ENCODE results near the gene CDK7.
"Not testable (repeated sequence)": the region's sequence is repeated elsewhere in the genome, so short reads cannot be mapped to it uniquely, and the experiment has no call there.

CDK7 gene

DNA sequence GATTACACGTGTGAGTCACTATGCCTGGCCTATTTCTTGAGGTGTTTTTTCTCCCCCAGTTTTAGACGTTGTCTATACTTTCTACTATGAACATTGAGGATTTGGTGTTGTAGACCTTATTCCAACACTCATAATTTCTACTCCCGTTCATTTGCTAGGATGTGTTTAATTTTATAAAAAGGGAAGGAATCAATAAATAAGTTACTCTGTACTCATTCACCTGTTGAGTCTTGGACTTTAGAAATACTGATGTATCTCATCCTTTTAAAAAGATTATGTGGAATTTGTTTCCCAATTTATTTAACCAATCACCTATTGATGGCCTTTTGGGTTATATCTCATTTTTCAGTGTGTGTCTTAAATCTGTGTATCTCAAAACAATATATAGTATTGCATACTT, 3.2 kb downstream of the CDK7 start:
- no peak for DNase-seq

DNA sequence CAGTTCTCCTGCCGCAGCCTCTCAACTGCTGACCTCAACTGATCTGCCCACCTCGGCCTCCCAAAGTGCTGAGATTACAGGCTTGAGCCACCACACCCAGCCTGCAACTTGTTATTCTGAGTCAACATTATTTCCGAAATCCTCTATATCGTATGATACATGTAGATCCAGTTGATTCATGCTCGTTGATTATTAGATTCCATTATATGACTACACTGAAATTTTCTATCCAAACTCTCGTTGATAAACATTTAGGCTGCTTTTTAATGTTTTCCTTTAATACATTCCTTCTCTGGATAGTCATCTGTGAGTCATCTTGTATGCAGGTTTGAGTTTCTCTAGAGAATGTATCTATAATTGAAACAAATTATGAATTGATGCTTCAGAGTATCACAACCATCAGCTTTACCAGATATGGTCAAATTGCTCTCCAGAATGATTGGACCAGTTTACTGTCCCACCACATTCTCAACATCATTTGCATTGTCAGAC, 4.1 kb downstream of the CDK7 start:
- DNase-seq, result no peak

DNA sequence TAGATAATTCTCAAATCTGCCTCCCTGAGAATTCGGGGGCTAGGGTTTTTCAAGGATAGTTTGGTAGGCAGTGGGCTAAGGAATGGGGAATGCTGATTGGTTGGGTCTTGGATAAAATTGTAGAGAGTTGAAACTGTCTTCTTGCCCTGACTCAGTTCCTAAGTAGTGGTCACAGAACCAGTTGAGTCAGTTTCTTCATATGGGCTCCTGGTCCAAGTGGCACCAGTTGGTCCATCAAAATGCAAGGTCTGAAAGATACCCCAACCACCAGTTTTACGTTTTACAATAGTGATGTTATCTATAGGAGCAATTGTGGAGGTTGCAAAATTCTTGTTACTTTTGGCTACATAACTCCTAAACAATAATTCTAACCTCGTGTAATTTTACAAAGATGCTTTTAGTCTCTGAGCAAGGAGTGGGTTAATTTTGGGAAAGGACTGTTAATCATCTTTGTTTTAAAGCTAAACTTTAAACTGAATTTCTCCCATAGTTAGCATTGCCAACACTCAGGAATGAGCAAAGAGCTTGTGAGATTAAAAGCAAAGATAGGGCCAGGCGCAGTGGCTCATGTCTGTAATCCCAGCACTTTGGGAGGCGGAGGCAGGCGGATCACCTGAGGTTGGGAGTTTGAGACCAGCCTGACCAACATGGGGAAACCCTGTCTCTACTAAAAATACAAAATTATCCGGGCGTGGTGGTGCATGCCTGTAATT, 7.7 kb downstream of the CDK7 start:
- no peak for DNase-seq

DNA sequence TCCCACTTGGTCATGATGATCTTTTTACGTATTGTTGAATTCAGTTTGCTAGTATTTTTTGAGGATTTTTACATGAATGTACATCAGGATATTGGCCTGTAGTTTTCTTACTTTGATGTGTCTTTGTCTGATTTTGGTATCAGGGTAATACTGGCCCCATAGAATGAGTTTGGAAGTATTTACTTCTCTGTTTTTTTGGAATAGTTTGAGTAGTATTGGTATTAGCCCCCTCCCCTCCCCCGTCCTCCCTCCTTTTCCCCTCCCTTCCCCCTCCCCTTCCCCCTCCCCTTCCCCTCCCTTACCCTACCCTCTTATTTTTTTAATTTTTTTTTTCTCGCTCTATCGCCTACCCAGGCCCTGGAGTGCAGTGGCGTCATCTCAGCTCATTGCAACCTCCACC, 10.3 kb downstream of the CDK7 start:
- DNase-seq, result no peak

DNA sequence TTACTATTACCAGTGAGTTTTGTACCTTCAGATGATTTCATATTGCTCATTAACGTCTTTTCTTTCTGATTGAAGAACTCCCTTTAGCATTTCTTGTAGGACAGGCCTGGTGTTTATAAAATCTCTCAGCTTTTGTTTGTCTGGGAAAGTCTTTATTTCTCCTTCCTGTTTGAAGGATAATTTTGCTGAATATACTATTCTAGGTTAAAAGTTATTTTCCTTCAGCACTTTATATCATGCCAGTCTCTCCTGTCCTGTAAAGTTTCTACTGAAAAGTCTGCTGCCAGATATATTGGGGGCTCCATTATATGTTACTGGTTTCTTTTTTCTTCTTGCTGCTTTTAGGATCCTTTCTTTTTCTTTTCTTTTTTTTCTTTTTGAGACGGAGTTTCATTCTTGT, 13.3 kb downstream of the CDK7 start:
- DNase-seq, result no peak

DNA sequence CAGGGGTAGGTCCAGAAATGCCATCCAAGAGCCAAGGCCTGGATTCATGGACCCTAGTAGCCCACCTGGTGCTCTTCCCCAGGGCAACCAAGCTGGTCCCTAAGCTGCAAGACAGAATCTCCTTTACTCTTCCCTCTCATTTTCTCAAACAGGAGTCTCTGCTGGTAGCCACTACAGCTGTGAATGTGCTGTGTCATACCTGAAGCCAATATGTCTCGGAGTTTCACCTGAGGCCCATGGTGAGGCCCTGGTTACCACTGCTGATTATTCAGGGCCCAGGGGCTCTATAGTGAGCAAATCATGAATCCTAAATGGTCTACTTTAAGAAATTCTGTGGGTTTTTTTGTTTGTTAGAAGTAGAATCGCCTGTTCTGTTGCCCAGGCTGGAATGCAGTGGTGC, 15.9 kb downstream of the CDK7 start:
- no peak for DNase-seq

DNA sequence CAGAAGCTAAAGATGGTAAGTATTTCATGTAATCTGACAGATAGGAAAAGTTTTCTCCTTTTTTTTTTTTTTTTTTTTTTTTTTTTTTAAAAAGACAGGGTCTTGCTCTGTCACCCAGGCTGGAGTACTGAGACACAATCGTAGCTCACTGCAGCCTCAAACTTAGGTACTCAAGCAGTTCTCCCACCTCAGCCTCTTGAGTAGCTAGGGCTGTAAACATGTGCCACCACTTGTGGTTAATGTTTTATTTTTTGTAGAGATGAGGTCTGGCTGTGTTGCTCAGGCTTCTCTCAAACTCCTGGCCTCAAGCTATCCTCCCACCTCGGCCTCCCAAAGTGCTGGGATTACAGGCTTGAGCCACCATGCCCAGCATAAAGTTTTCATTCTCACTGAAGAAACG, 17.8 kb downstream of the CDK7 start:
- no peak for DNase-seq

DNA sequence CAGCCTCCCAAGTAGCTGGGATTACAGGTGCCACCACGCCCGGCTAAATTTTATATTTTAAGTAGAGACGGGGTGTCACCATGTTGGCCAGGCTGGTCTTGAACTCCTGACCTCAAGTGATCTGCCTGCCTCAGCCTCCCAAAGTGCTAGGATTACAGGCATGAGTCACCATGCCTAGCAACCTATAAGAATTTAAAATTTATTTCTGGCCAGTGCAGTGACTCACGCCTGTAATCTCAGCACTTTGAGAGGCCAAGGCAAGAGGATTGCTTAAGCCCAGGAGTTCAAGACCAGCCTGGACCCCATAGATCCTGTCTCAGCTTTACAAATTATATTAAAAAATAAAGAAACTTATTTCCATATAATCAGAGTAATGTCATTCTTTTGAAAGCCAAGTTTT, 21.3 kb downstream of the CDK7 start:
- not testable (repeated sequence) for DNase-seq

DNA sequence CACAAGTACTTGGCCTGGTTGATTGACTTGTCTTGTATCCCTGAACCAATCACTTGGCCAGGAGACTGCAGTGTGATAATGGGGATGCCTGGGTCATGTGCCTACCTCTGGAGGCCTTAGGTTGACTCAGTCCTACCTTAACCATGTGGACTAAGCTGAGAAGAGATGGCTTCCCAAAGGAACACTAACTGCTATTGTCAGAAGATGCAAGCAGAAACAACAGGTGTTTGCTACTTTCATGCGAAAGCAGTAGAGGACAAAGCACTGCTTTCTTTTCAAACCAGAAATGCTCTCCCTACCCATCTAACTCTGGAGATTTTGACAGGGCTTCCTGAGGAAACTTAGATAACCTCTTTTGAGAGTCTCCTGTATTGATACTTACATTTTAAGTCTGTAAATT, 22.9 kb downstream of the CDK7 start:
- no peak for DNase-seq

DNA sequence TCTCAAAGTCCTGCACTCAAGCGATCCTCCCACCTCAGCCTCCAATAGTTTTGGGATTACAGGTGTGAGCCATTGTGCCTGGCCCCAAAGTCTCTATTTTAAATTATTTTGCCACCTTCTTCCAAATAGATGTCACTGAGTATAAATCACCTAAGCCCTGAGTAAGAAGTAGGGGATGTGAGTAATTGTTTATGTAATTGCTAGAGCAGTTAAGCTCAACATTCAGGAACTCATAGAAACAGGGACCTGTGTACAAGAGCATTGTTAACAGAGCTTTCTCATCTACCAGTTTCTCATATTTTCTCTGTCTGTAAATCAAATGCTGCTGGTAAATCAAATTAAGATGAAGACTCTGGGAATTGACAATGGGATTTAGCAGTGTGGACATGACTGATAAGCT, 26.3 kb downstream of the CDK7 start:
- no peak for DNase-seq

DNA sequence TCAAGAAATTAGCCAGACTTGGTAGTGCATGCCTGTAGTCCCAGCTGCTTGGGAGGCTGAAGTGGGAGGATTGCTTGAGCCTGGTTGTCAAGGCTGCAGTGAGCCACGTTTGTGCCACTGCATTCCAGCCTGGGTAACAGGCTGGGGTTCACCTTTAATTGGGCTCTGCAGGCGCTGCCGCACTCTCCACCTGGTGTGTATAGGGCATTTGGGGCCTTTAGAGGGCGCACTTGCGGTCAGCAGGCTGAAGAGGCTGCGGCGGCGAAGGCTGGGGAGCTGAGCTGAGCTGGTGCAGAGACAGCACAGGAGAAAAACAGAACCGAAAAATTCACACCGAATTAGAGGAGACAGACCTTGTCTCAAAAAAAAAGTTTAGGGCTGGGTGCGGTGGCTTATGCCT, 31.2 kb downstream of the CDK7 start:
- peak; percentile 25 to 31 for DNase-seq

DNA sequence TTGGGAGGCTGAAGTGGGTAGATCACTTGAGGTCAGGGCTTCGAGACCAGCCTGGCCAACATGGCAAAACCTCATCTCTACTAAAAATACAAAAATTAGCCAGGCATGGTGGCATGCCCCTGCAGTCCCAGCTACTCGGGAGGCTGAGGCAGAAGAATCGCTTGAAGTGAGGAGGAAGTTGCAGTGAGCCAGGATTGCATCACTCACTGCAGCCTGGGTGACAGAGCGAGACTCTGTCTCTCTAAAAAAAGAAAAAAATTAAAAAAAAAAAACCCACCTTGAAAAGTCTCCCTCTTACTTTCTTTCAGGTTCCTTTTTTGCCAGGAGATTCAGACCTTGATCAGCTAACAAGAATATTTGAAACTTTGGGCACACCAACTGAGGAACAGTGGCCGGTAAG, 34.2 kb downstream of the CDK7 start:
- no peak for DNase-seq

DNA sequence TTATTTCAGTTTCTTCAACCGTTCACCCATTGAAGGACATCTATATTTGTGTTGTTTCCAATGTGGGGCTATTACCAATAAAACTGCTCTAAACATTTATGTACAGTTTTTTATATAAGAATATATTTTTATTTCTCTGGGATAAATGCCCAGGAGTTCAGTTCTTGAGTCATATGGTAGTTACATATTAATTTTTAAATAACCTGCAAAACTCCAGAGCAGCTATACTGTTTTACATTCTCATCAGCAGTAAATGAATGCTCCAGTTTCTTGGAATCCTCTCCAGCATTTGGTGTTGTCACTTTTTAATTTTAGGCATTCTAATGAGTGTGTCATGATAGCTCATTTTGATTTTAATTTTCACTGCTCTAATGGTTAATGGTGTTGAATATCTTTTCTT, 36.2 kb downstream of the CDK7 start:
- DNase-seq, result no peak

DNA sequence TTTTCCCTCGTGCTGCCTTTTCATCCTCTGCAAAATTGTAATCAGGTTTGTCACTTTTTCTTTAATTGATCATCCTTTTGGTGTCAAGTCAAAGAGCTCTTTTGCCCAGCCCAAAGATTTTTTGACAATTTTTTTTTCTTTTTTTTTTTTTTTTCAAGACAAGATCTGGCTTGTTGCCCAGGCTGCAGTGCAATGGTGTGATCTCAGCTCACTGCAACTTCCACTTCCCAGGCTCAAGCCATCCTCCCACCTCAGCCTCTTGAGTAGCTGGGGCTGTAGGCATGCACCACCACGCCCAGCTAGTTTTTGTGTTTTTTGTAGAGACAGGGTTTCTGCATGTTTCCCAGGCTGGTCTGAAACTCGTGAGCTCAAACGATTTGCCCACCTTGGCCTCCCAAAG, 36.7 kb downstream of the CDK7 start:
- no peak for DNase-seq

DNA sequence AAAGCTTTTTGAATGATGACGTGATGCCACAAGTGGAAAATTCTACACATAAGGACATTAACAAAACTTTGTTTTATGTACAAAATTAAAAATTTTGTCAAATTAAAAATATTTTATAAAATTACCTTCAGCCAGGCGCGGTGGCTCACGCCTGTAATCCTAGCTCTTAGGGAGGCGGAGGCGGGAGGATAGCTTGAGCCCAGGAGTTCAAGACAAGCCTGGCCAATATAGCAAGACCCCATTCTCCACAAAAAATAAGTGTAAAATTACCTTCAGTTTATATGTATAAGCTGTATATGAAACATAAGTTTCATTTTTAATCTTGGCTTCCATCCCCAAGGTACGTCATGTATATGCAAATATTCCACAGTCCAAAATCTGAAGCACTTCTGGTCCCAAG, 40.9 kb downstream of the CDK7 start:
- DNase-seq, result no peak

DNA sequence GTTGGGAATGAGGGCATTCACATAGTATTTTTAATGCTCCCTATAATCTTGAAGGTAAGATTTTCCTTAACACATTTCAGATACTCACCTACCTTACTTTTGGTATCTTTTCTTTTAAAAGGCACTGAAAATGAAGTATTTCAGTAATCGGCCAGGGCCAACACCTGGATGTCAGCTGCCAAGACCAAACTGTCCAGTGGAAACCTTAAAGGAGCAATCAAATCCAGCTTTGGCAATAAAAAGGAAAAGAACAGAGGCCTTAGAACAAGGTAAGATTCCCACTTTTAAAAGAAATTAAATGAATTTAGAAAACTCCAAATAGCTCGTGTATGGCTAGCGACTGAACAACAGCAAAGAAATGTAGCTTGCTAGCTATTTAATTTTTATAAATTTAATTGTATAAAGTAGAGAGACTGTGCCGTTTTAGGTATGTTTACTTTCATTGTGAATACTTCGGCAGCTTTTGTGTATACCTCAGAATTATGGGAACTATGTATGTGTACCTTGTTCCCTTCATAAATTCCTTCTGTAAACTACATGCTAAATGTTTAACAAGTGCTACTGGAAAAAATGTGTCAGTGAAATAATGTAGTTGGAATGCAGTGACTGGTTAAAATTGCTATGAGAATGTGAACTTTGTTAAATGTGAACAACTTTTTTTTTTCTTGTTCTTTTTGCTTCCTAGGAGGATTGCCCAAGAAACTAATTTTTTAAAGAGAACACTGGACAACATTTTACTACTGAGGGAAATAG, 41.9 kb downstream of the CDK7 start:
- DNase-seq, result no peak

DNA sequence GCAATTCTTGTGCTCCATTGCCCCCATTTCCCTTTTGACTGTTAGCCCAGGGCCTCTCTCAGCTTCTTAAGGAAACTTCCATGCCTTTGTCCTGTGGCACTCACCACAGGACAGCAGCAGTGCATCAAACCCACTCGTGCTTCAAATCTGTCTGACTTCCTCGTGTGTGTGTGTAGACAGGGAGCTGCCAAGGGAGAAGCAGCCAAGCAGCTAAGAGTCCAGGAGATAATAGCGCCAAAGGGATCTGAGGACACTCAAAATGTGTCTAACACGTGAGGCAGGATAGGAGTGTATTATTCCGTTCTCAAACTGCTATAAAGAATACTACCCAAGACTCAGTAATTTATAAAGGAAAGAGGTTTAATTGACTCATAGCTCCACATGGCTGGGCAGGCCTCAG, 44.8 kb downstream of the CDK7 start:
- no peak for DNase-seq

DNA sequence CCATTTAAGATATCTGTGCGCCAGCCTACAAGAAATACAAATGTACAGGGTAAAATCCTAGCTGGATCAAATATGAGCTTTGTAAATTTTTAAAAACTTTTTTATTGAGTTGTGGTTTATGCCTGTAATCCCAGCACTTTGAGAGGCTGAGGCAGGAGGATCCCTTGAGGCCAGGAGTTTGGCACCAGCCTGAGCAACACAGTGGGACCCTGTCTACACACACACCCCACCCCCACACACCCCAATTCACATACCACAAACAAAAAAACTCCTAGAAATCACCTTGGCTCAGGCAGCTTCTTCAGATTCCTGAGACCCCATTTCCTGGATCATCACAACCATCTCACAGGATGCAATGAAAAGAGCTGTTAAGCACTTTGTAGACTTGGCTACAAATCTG, 46.4 kb downstream of the CDK7 start:
- no peak for DNase-seq

DNA sequence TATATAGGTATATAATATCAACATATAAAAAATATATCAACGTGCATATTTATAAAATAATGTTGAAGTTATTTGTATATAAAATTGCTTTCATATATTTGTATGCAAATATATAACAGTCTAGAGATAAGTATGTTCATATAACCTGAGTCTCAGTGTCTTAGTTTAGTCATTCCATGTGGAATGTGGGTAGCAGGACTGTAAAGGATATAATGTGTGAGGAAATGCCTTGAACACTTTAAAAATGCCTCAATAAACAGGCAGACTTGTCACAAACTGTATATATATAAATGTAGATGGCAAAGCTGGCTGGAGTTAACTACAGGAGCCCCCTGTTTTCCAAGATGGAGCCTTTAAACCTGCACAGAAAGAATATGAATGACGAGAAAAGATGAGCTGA, 49.5 kb downstream of the CDK7 start:
- DNase-seq, result no peak

DNA sequence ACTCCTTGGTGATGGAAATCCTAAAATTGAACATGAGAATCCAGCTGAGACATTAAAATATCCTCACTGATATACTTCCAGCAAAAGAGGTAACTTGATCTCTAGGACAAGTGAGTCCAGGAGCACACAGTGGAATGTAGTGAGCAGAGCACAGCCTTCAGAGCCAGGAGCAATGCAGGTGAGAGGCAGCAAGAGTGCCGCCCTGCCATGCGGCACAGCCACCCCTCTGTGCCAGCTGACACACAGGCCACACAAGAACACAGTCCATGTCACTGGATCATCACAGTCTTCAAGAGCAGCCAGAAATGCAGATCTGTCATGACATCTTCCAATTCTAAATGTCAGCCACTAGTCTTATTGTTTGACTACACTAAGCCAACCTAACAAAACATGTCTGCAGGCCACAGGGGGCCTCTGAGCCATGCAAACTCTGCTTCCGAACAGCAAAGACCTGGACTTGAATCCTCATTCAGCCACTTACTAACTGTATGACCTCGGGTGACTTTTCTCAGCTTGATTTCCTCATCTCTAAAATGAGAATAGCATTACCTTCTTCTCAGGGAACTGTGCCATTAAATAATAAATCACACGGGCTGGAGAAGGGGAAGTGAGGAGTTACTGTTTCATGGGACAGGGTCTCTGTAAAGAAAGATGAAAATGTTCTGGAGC, 50.9 kb downstream of the CDK7 start:
- DNase-seq, result no peak

DNA sequence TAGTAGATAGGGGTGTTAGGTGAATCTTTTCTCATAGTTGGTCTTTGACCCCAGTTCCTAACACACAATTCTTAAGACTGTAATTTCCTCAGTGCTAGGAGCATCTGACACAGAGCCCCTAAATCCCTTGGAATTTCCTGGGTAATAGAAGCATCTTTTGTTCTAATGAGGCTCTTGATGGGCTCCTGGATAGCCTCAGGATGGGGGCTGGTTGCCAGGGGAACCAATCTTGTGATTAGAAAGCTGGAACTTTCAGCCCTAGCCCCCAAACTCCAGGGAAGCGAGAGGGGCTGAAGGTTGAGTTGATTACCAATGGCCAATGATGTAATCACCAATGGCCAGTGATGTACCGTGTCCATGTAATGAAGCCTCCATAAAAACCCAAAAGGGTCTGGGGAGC, 53.4 kb downstream of the CDK7 start:
- DNase-seq, result no peak

DNA sequence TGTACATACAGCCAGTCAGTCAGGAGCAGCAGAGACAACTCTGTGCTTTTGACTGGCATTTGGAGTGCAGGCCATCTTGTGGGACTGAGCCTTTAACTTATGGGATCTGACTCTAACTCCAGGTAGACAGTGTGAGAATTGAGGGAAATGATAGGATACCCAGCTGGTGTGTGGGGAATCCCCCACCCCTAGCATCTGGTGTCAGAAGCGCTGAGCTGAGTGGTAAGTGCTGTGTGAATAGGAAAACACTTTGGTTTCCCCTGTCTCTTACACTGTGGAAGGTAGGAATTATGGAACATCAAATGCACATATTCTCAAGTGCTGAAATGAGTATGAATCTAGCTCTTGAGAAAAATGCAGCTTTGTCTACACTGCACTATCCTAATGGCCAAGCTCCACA, 54.0 kb downstream of the CDK7 start:
- DNase-seq, result no peak

DNA sequence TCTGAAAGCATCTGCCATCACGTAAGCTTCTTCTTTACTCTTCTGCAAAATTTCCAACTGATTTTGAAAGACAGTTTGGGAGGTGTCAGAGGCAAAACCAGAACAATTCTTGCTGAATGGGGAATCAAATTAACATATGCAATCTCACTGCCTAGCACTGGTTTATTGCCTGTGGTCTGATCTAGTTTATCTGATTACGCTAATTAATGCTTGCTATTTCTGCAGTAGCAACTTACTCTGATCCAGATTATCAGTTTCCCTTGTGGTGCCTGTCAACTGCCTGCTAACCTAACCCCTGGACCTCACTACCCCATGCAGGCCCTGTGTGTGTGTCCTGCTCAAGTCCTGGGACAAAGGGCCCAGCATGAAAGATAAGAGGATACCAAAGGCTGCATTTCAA, 57.6 kb downstream of the CDK7 start:
- DNase-seq, result no peak

DNA sequence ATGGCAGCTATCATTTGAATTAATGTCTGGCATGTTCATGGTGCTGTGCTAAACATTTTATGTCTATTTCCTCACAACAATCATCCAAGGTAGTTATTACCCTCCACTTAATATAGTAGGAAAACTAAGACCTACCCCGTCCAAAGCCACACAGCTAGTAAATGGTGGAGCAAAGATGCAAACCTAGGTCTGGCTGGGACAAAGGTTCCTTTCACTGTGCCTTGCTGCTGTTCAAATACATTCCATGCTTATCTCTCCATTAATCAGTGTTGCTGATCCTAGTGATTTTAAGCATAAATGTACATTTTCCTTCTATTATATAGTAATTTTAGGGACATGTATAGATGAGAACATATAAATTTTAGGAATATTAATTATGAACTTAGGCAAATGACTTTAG, 59.2 kb downstream of the CDK7 start:
- DNase-seq, result no peak

Data from SHP77 (cell line).